ENCODE data around the gene EIF4A2. TPM values are rescaled to one million over a fixed set of nuclear protein-coding genes. Genes with fewer than 3 reads are reported as not detected.
A peak's percentile ranks its signal among the peaks of the same experiment; 100 is the strongest.

EIF4A2 gene
- polyA plus RNA-seq, 1 donor (not counting 4 experiments of a cell fraction or from before 2014, with no cell fraction given), result 568 TPM

DNA sequence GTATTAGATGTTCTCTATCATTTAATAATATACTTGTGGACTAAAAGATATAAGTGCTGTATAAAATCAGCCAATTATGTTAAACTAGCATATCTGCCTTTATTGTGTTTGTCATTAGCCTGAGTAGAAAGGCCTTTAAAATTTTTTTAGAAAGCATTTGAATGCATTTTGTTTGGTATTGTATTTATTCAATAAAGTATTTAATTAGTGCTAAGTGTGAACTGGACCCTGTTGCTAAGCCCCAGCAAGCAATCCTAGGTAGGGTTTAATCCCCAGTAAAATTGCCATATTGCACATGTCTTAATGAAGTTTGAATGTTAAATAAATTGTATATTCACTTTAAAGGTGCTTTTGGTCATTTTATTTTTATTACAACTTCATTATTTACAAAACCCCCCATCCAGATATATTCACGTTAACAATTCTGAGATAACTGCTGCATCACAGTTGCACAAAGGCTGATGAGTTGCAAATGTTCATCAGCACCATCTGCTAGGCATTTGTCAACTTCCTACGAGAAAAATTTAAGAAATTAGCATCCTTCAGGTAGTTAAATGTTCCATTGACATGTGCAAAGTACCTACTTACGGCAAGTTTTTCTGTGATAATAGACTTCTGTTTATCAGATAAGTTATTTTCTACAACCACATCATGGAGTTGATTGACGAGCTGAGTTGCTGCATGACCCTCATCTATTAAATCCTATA is 6.3 kb downstream of the EIF4A2 start:
- Histone ChIP-seq H3K9me3 (ENCODE audit: control insufficient read depth, low read depth, low read length) (no peaks in the 10 kb centered on the region), H3K4me3 (ENCODE audit: control insufficient read depth in 2 of 3, extremely low read depth in 1 of 3, insufficient read depth in 2 of 3, low read depth in 1 of 3, low read length in 3 of 3) (no peak overlapping the region), H2AFZ (ENCODE audit: control insufficient read depth, low read length) (no peak overlapping the region), H3K79me2 (ENCODE audit: control insufficient read depth, insufficient read depth, low read length) (peaks cover 30% of the 10 kb centered on the region), H3K27ac (ENCODE audit: control insufficient read depth, insufficient read depth, low read length) (no peak overlapping the region), H4K20me1 (ENCODE audit: control insufficient read depth, extremely low read depth, insufficient read depth, low read length) (peaks cover 42% of the 10 kb centered on the region), H3K4me1 (ENCODE audit: control insufficient read depth, extremely low read depth, insufficient read depth, low read length) (peaks cover 16% of the 10 kb centered on the region), H3K9ac (ENCODE audit: control insufficient read depth, extremely low read depth, insufficient read depth, low read length) (no peak overlapping the region), H3K9me1 (ENCODE audit: control insufficient read depth, extremely low read depth, insufficient read depth, low read length) (no peaks in the 10 kb centered on the region), H3K36me3 (ENCODE audit: control insufficient read depth in 2 of 2, extremely low read depth in 1 of 2, insufficient read depth in 2 of 2, low read length in 2 of 2) (peaks cover 28 to 50% of the 10 kb centered on the region in 2 experiments), H3K27me3 (ENCODE audit: control insufficient read depth, extremely low read depth, insufficient read depth, low read length) (no peaks in the 10 kb centered on the region), H3K4me2 (ENCODE audit: control insufficient read depth, extremely low read depth, insufficient read depth, low read depth, low read length) (no peak overlapping the region)
- peak; percentile 41 for FAIRE-seq
- DNase-seq (ENCODE audit: low read depth, low spot score), result no peak
- TF ChIP-seq, protein P1, sequence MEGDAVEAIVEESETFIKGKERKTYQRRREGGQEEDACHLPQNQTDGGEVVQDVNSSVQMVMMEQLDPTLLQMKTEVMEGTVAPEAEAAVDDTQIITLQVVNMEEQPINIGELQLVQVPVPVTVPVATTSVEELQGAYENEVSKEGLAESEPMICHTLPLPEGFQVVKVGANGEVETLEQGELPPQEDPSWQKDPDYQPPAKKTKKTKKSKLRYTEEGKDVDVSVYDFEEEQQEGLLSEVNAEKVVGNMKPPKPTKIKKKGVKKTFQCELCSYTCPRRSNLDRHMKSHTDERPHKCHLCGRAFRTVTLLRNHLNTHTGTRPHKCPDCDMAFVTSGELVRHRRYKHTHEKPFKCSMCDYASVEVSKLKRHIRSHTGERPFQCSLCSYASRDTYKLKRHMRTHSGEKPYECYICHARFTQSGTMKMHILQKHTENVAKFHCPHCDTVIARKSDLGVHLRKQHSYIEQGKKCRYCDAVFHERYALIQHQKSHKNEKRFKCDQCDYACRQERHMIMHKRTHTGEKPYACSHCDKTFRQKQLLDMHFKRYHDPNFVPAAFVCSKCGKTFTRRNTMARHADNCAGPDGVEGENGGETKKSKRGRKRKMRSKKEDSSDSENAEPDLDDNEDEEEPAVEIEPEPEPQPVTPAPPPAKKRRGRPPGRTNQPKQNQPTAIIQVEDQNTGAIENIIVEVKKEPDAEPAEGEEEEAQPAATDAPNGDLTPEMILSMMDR (optimal IDR thresholded peaks at IDR 0.05 in 1 of 3, IDR thresholded peaks at IDR 0.05 in 1 of 3, conservative IDR thresholded peaks at IDR 0.05 in 1 of 3; ENCODE audit: extremely low read depth in 1 of 3, insufficient read depth in 2 of 3, low read length in 3 of 3), result no peak
- TF ChIP-seq EZH2 (IDR thresholded peaks at IDR 0.05; ENCODE audit: low read length), result no peak
- dilution Hi-C loops (cut with MboI; ENCODE audit: extremely low pct_ligation_motif_present, low sequenced_read_pairs), result no loop called here

DNA sequence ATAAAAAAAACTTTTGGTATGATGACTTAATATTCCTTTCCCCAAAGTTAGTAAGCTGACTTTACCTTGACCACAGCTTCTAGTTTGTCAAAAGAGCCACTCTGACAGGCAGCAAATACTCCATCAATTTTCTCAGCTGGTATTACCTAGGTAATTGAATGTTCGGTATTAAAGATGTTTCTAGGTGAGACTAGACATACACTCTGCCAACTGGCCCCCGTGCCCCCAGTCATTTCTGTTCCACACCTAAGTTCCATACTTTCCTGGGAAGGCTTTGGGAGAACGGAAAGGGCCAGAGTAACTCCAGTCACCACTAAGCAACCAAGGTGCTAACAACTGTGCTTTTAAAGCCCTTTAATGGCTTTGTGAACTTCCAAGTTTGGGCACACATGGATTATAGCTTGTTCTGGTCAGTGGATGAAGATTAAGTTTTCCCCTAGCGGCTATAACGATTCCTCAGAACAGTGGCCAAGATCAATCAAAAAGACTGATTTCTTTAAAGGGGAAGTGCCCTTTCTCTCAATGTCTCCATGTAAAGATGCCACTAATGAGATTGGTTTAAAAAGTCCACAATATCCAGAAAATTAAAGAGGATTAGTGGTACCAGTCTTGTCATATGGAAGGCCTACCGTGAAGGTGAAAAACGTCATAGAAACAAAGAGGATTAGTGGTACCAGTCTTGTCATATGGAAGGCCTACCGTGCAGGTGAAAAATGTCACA is 7.0 kb downstream of the EIF4A2 start:
- no peaks in the 10 kb centered on the region for H3K27me3 ChIP-seq (ENCODE audit: control insufficient read depth, extremely low read depth, insufficient read depth, low read length)
- peaks cover 16% of the 10 kb centered on the region for H3K4me1 ChIP-seq (ENCODE audit: control insufficient read depth, extremely low read depth, insufficient read depth, low read length)
- no peak for DNase-seq (ENCODE audit: low read depth, low spot score)
- dilution Hi-C loops (cut with MboI; ENCODE audit: extremely low pct_ligation_motif_present, low sequenced_read_pairs), result no loop called here
- no peak overlapping the region for H3K9ac ChIP-seq (ENCODE audit: control insufficient read depth, extremely low read depth, insufficient read depth, low read length)
- no peaks in the 10 kb centered on the region for H3K9me3 ChIP-seq (ENCODE audit: control insufficient read depth, low read depth, low read length)
- H3K36me3 ChIP-seq (ENCODE audit: control insufficient read depth in 2 of 2, extremely low read depth in 1 of 2, insufficient read depth in 2 of 2, low read length in 2 of 2), result peaks cover 26 to 46% of the 10 kb centered on the region in 2 experiments
- FAIRE-seq, result peak; percentile 13
- H4K20me1 ChIP-seq (ENCODE audit: control insufficient read depth, extremely low read depth, insufficient read depth, low read length), result peaks cover 35% of the 10 kb centered on the region
- no peak overlapping the region for H2AFZ ChIP-seq (ENCODE audit: control insufficient read depth, low read length)
- H3K4me2 ChIP-seq (ENCODE audit: control insufficient read depth, extremely low read depth, insufficient read depth, low read depth, low read length), result no peak overlapping the region
- H3K9me1 ChIP-seq (ENCODE audit: control insufficient read depth, extremely low read depth, insufficient read depth, low read length), result no peaks in the 10 kb centered on the region
- H3K79me2 ChIP-seq (ENCODE audit: control insufficient read depth, insufficient read depth, low read length), result peaks cover 23% of the 10 kb centered on the region
- TF ChIP-seq, protein P1 (optimal IDR thresholded peaks at IDR 0.05 in 1 of 3, IDR thresholded peaks at IDR 0.05 in 1 of 3, conservative IDR thresholded peaks at IDR 0.05 in 1 of 3; ENCODE audit: extremely low read depth in 1 of 3, insufficient read depth in 2 of 3, low read length in 3 of 3), result no peak
- no peak for TF ChIP-seq EZH2 (IDR thresholded peaks at IDR 0.05; ENCODE audit: low read length)
- H3K4me3 ChIP-seq (ENCODE audit: control insufficient read depth in 2 of 3, extremely low read depth in 1 of 3, insufficient read depth in 2 of 3, low read depth in 1 of 3, low read length in 3 of 3), result no peak overlapping the region
- no peak overlapping the region for H3K27ac ChIP-seq (ENCODE audit: control insufficient read depth, insufficient read depth, low read length)
